Muscle of arm (tissue), 12 donors: Measurements from ENCODE around the gene SV2C. TPM values are rescaled to one million over a fixed set of nuclear protein-coding genes. Genes with fewer than 3 reads are reported as not detected.
"Not testable (repeated sequence)": the region's sequence is repeated elsewhere in the genome, so short reads cannot be mapped to it uniquely, and the experiment has no call there.

Experiments used
- DNase-seq: peaks from one replicate; pipeline ENCODE4 v3.0.0-alpha.2; 2013
- polyA plus RNA-seq, 12 donors: library from polyadenylated mRNA; unstranded; fragments of 120-200 nt; gene quantifications; one replicate each; pipeline ENCODE4 v1.2.1, GENCODE V29; 2013; ENCODE audit not compliant: insufficient read length in 12 of 12

Gene SV2C
- polyA plus RNA-seq, 12 donors, result 0.03 to 0.45 (median 0.17) TPM; not detected in 6

- DNase-seq, result peak; percentile 9
Observed at GRCh38 chr5:76199336-76200318, 116.4 kb downstream of the SV2C start.

DNA sequence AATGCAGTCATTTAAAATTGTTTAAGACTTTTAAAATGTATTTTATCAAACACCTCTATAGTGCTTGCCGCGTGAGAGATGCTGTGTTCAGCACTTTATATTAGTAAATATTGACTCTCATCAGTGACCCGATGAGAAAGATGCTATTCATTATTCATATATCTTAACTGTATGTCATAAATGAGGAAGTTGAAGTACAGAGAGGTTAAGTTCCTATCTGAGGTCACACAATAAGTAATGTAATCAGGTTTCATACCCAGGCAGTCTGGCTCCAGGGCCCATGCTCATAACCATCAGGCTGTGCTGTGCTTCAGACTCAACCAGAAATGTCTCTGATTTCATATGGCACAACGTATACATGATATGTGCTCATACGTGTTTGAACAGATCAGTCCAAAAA lies 119.0 kb downstream of the SV2C start:
- no peak for DNase-seq

DNA sequence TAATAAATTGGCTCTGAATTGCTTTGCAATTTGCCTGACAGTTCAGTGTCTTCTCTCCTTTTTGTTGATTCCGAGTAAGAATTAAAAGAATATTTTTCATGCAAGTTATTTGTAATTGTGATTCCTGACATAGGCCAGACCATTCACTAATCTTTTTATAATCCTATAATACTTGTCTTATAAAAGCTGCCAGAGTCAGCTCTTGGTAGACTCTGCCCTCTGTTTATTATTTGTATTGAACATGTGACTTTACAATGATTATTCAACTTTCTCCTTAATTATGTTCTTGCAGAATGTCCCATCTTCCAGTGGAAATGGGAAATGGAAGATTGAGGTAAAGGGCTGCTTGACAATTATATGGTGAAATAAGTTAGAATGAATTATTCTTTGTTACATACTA lies 121.0 kb downstream of the SV2C start:
- no peak for DNase-seq

- no peak for DNase-seq
Observed at GRCh38 chr5:76204713-76205112, 121.5 kb downstream of the SV2C start.

GRCh38 chr5:76207120-76207519 lies 123.9 kb downstream of the SV2C start:
- no peak for DNase-seq

DNA sequence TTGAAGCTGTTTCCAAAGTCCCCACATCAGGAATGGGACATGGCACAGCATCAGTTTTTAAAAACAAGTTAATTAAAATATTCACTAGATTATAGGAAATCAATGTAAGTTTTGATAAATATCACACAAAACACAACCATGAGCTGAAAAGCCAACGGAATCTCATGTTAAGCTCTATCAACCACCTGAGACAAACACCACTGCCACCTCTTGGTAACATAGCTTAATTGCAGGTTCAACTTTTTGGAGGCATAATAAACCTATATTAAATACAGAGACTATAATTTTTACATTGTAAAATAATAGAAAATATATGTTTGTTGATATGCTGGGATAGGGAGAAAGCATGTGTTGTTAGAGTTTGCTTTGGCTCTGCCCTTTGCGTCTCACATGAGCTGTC lies 126.1 kb downstream of the SV2C start:
- DNase-seq, result no peak

- no peak for DNase-seq
Observed at GRCh38 chr5:76210946-76211345, 127.8 kb downstream of the SV2C start.

GRCh38 chr5:76213858-76214257 lies 130.7 kb downstream of the SV2C start:
- no peak for DNase-seq

GRCh38 chr5:76216748-76217147 lies 133.6 kb downstream of the SV2C start:
- no peak for DNase-seq

GRCh38 chr5:76219636-76220035 lies 136.5 kb downstream of the SV2C start:
- no peak for DNase-seq

- no peak for DNase-seq
Observed at GRCh38 chr5:76221311-76221710, 138.1 kb downstream of the SV2C start.

- no peak for DNase-seq
Observed at GRCh38 chr5:76222318-76222717, 139.1 kb downstream of the SV2C start.

DNA sequence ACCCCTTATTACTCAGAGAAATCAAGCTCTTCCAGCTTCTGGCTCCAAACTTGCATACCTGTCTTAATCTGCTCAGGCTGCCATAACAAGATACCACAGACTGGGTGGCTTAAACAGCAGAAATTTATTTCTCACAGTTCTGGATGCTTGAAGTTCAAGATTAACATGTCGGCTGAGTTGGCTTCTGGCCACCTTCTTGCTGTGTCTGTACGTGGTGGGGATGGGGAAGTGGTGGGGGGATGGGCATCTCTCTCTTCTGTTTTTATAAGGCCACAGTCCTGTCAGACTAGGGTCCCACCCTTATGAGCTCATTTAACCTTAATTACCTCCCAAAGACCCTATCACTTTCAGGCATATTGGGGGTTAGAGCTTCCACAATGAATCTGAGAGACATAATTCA lies 140.5 kb downstream of the SV2C start:
- DNase-seq, result no peak

DNA sequence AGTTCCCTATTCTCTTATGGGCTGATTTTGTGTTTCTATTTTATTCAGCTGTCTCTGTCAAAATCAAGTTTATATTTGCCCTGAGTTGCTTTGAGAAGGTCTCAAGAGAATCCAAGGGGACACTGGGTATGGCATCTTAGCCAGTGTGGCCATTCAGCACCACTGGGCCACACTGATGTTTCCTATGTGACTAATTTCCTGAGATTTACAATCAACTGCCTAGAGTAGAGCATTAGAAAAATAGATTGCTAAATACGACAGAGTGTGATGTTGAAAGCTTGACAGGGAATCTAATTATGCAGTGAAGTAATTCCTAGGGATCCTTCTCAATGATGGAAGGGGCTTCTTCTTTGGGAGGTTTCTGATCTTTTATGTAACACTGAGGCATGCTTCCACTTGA lies 141.7 kb downstream of the SV2C start:
- DNase-seq, result no peak

GRCh38 chr5:76225336-76225735 lies 142.2 kb downstream of the SV2C start:
- no peak for DNase-seq

DNA sequence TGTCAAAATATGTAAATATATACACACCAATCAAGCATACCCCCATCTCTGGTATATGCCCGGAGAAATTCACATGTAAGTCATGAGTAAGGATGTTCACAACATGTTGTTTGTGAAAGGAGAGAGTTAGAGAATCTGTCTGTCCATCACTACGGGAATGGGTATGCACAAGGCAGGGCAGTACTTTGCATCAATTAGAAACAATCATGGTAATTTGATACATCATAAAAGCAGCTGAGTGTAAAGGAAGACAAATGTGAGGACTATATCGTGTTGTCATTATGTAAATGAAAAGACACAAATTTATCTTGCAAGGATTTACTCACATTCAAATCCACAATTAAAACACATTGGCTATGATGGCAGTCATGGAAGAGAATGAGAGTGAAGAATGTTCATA lies 146.7 kb downstream of the SV2C start:
- DNase-seq, result no peak

- no peak for DNase-seq
Observed at GRCh38 chr5:76230711-76231285, 147.6 kb downstream of the SV2C start.

- DNase-seq, result no peak
Observed at GRCh38 chr5:76234665-76235064, 151.5 kb downstream of the SV2C start.

- DNase-seq, result no peak
Observed at GRCh38 chr5:76236684-76237083, 153.5 kb downstream of the SV2C start.

DNA sequence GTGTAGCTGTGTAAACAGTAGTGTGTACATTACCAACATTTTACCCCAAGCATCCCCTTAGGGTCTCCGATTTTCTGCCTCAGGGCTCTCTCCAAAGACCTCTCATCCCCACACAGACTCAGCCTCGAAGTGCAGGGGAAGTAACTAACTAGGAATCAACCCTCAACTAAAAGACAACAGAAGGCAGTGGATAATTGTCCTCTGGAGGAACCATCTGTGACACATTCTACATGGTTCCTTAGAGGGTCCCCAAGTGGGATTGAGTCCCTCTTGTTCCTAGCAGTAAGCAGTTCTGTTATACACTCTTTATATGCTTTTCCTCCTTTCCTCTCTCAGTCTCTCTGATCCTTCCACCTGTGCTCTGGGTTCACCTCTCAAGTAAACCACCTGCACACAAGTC lies 157.2 kb downstream of the SV2C start:
- no peak for DNase-seq

- DNase-seq, result not testable (repeated sequence)
Observed at GRCh38 chr5:76242155-76242554, 159.0 kb downstream of the SV2C start.

DNA sequence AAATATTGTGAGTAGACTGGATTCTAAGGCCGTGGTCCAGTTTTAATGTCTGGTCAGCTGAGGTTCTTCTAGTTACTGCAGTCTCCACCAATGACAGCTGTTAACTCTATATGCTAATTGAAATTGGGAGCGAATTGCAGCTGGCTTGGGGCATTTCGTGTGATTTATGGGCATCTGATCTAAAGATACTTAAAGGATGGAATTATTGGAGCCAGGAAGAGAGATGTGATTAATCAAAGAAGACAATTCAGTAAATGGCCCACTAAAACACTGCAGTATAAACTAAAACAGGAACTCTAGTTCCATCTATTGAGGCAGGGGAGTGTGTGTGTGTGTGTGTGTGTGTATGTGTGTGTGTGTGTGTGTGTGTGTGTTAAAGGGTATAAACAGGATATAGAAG lies 162.4 kb downstream of the SV2C start:
- DNase-seq, result no peak

DNA sequence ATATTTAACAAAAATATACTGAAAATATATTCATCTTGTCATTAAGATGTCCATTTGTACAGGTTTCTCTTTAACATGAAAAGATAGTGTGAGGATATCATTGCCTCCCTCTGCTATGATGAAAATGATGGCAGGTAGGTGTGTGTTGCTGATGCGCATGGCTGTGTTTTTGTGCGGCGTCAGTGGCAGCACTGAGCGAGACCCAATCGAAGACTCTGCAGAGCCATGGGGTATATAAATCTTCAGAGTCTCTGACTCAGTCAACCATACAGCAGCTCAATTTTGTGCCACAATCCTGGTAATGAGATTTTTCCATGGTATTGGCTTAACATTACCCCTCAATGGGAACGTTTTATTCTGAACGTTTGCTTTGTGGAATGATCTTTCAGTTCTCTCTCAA lies 166.4 kb downstream of the SV2C start:
- no peak for DNase-seq
